Measurements from ENCODE around the gene PHACTR3.

PHACTR3 gene

GRCh38 chr20:59604741-59605600 lies 631 bp downstream of the PHACTR3 start:
- H3K4me3 ChIP-seq (ENCODE audit: low read depth, low read length): no peak overlapping the region
- TF ChIP-seq CTCF (IDR thresholded peaks at IDR 0.05; ENCODE audit: insufficient read depth, low read length, missing control alignments): no peak
- ChIA-PET CTCF (interaction anchor here (1.0 to 2.7 kb wide), 2 partner anchors 34 to 148 kb away, joined by 3 to 10 read pairs; no protein-coding TSS in a partner anchor), POLR2A (no interaction called here)
- no peak for DNase-seq (ENCODE audit: low read depth, low spot score)

- TF ChIP-seq CTCF (IDR thresholded peaks at IDR 0.05; ENCODE audit: insufficient read depth, low read length, missing control alignments): no peak
- CTCF ChIA-PET: interaction anchor here (1.0 to 2.7 kb wide), 3 partner anchors 9 to 147 kb away, joined by 3 to 10 read pairs (median 4); no protein-coding TSS in a partner anchor
- POLR2A ChIA-PET: no interaction called here
- no peak overlapping the region for H3K4me3 ChIP-seq (ENCODE audit: low read depth, low read length)
- DNase-seq (ENCODE audit: low read depth, low spot score): no peak
Observed at GRCh38 chr20:59605601-59606364, 1.4 kb downstream of the PHACTR3 start.

- ChIA-PET CTCF (interaction anchor here (1.4 kb wide), 1 partner anchor 9 kb away, joined by 4 read pairs; no protein-coding TSS in a partner anchor), POLR2A (no interaction called here)
- H3K4me3 ChIP-seq (ENCODE audit: low read depth, low read length): no peak overlapping the region
- TF ChIP-seq CTCF (IDR thresholded peaks at IDR 0.05; ENCODE audit: insufficient read depth, low read length, missing control alignments): no peak
- no peak for DNase-seq (ENCODE audit: low read depth, low spot score)
Observed at GRCh38 chr20:59606566-59606965, 2.2 kb downstream of the PHACTR3 start.

- H3K4me3 ChIP-seq (ENCODE audit: low read depth, low read length): no peak overlapping the region
- no peak for DNase-seq (ENCODE audit: low read depth, low spot score)
- ChIA-PET CTCF (interaction anchor here (2.6 kb wide), 1 partner anchor 12 kb away, joined by 7 read pairs; no protein-coding TSS in a partner anchor), POLR2A (no interaction called here)
- TF ChIP-seq CTCF (IDR thresholded peaks at IDR 0.05; ENCODE audit: insufficient read depth, low read length, missing control alignments): no peak
Observed at GRCh38 chr20:59608396-59608795, 4.1 kb downstream of the PHACTR3 start.

GRCh38 chr20:59608871-59609270 lies 4.5 kb downstream of the PHACTR3 start:
- ChIA-PET POLR2A (no interaction called here), CTCF (interaction anchor here (2.6 kb wide), 1 partner anchor 12 kb away, joined by 7 read pairs; no protein-coding TSS in a partner anchor)
- TF ChIP-seq CTCF (IDR thresholded peaks at IDR 0.05; ENCODE audit: insufficient read depth, low read length, missing control alignments): no peak
- H3K4me3 ChIP-seq (ENCODE audit: low read depth, low read length): no peak overlapping the region
- DNase-seq (ENCODE audit: low read depth, low spot score): no peak

- CTCF ChIA-PET: no interaction called here
- no peak for DNase-seq (ENCODE audit: low read depth, low spot score)
- no peak overlapping the region for H3K4me3 ChIP-seq (ENCODE audit: low read depth, low read length)
- POLR2A ChIA-PET: no interaction called here
- no peak for TF ChIP-seq CTCF (IDR thresholded peaks at IDR 0.05; ENCODE audit: insufficient read depth, low read length, missing control alignments)
Observed at GRCh38 chr20:59611286-59611685, 6.9 kb downstream of the PHACTR3 start.
